DOHH2 (cell line): ENCODE measurements around the gene WDR48.

Experiments used
- H3F3A ChIP-seq: fragments of 200-600 bp; sonication (generic), shearing (Covaris generic); 2 replicates; pipeline ENCODE4 v1.6.0; 2016; ENCODE audit warnings: antibody characterized with exemption, mild to moderate bottlenecking; ENCODE audit not compliant: control insufficient read depth, insufficient read depth
- H3K27ac ChIP-seq: fragments of 200-600 bp; sonication (generic); 2 replicates; pipeline ENCODE4 v1.5.1; 2014; ENCODE audit warnings: low read depth, mild to moderate bottlenecking, low read length, moderate library complexity
- H3K27me3 ChIP-seq: fragments of 200-600 bp; sonication (generic); 2 replicates; pipeline ENCODE4 v1.6.1; 2014; ENCODE audit warnings: mild to moderate bottlenecking, low read length, mixed read lengths; ENCODE audit not compliant: control insufficient read depth
- H3K36me3 ChIP-seq: fragments of 200-600 bp; sonication (generic); 2 replicates; pipeline ENCODE4 v1.6.1; 2014; ENCODE audit warnings: mild to moderate bottlenecking, low read length, moderate library complexity, mixed read lengths; ENCODE audit not compliant: control insufficient read depth
- H3K4me1 ChIP-seq: fragments of 200-600 bp; sonication (generic); 2 replicates; pipeline ENCODE4 v1.6.1; 2014; ENCODE audit warnings: mild to moderate bottlenecking, low read length, mixed read lengths; ENCODE audit not compliant: control insufficient read depth
- H3K4me2 ChIP-seq: fragments of 200-600 bp; sonication (generic); 2 replicates; pipeline ENCODE4 v1.6.0; 2014; ENCODE audit warnings: mild to moderate bottlenecking, low read length, moderate library complexity
- H3K4me3 ChIP-seq: fragments of 200-600 bp; sonication (generic); 2 replicates; pipeline ENCODE4 v1.5.1; 2014; ENCODE audit warnings: mild to moderate bottlenecking, low read length, mixed read lengths
- H3K79me2 ChIP-seq: fragments of 200-600 bp; sonication (generic); 2 replicates; pipeline ENCODE4 v1.6.1; 2014; ENCODE audit warnings: mild to moderate bottlenecking, low read length, mixed read lengths; ENCODE audit not compliant: control insufficient read depth
- H3K9me2 ChIP-seq: fragments of 200-600 bp; sonication (generic); replicated peaks from 2 replicates; pipeline ENCODE4 v1.6.1; 2014; ENCODE audit warnings: mild to moderate bottlenecking, low read length, mixed read lengths; ENCODE audit not compliant: control insufficient read depth
- H3K9me3 ChIP-seq: fragments of 200-600 bp; sonication (generic); 2 replicates; pipeline ENCODE4 v1.6.1; 2014; ENCODE audit warnings: antibody characterized with exemption, low read length, mixed read lengths; ENCODE audit not compliant: control insufficient read depth, insufficient read depth
- H4K20me1 ChIP-seq: fragments of 200-600 bp; sonication (generic); 2 replicates; pipeline ENCODE4 v1.6.0; 2014; ENCODE audit warnings: low read depth, mild to moderate bottlenecking, antibody characterized with exemption, low read length, moderate library complexity; ENCODE audit not compliant: control insufficient read depth, insufficient read depth
- EZH2phosphoT487 ChIP-seq: fragments of 200-600 bp; sonication (generic); IDR thresholded peaks from 2 replicates; pipeline ENCODE4 v1.6.1; 2017; ENCODE audit warnings: borderline replicate concordance, mild to moderate bottlenecking, antibody characterized with exemption, low read length, moderate library complexity, mixed read lengths
- TF ChIP-seq, protein P1 (sequence below): fragments of 200-600 bp; sonication (generic); IDR thresholded peaks from one replicate; pipeline ENCODE4 v1.5.1; 2014; ENCODE audit warnings: antibody characterized with exemption, mild to moderate bottlenecking, low read depth, low read length; ENCODE audit not compliant: poor library complexity, severe bottlenecking

Gene WDR48

DNA sequence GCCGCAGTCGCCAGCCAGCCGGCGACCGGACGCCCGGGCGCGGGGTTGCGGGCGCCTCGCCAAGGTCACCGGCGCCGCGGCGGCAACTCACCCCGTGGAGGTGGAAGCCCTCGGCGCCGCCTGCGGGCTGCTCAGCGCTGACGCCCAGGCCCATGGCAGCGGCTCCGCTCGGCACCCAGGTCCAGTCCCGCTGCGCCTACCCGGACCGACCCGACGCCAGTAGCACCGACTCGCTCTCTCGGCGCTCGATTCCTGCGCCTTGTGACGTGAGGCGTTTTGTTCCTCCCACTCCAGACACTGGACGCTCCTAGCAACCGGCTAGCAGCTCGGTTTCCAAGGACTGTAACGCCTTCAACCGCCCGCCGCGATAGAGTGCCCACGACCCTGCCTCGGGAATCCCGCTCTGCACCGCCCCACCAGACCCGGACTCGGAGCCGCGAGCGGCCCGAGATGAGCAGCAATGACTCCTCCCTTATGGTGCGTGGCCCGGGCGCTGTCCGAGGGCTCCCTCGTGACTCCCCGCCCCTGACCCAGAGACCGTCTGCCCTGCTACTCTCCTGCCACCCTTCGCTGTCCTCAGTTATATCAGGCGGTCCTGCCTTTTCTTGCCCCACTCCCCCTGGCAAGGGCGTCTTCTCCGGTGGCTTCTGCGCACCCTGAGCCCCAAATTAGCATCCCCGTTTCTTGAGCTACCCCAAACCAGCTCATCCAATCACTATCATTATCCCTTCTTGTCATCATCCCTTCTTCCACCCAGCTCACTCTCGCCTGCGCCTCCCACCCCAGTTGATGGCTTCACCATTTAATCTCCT lies 55.8 kb downstream of the WDR48 start, which contains the start of the genes GORASP1 and TTC21A:
Gene GORASP1 (minus strand): TSS at position 240 of the 812 bp plus-strand sequence. CDS start 86 bp downstream, at position 154.
Gene TTC21A (plus strand): TSS at position 293 of the 812 bp plus-strand sequence. CDS start 158 bp downstream, at position 451.
- peaks cover 33% of the 10 kb centered on the region for H3K79me2 ChIP-seq
- TF ChIP-seq, protein P1, sequence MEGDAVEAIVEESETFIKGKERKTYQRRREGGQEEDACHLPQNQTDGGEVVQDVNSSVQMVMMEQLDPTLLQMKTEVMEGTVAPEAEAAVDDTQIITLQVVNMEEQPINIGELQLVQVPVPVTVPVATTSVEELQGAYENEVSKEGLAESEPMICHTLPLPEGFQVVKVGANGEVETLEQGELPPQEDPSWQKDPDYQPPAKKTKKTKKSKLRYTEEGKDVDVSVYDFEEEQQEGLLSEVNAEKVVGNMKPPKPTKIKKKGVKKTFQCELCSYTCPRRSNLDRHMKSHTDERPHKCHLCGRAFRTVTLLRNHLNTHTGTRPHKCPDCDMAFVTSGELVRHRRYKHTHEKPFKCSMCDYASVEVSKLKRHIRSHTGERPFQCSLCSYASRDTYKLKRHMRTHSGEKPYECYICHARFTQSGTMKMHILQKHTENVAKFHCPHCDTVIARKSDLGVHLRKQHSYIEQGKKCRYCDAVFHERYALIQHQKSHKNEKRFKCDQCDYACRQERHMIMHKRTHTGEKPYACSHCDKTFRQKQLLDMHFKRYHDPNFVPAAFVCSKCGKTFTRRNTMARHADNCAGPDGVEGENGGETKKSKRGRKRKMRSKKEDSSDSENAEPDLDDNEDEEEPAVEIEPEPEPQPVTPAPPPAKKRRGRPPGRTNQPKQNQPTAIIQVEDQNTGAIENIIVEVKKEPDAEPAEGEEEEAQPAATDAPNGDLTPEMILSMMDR, result no peak
- no peak for TF ChIP-seq EZH2phosphoT487
- no peaks in the 10 kb centered on the region for H3K36me3 ChIP-seq
- H3K4me3 ChIP-seq, result peak within 1 kb of the TSS; percentile 95
- H3K4me2 ChIP-seq, result peak within 1 kb of the TSS; percentile 73
- H3F3A ChIP-seq, result peaks cover 17% of the 10 kb centered on the region
- peaks cover 51% of the 10 kb centered on the region for H3K4me1 ChIP-seq
- H4K20me1 ChIP-seq, result no peaks in the 10 kb centered on the region
- no peaks in the 10 kb centered on the region for H3K9me3 ChIP-seq
- no peaks in the 10 kb centered on the region for H3K27me3 ChIP-seq
- H3K9me2 ChIP-seq, result no peaks in the 10 kb centered on the region
- peak within 1 kb of the TSS; percentile 58 for H3K27ac ChIP-seq

DNA sequence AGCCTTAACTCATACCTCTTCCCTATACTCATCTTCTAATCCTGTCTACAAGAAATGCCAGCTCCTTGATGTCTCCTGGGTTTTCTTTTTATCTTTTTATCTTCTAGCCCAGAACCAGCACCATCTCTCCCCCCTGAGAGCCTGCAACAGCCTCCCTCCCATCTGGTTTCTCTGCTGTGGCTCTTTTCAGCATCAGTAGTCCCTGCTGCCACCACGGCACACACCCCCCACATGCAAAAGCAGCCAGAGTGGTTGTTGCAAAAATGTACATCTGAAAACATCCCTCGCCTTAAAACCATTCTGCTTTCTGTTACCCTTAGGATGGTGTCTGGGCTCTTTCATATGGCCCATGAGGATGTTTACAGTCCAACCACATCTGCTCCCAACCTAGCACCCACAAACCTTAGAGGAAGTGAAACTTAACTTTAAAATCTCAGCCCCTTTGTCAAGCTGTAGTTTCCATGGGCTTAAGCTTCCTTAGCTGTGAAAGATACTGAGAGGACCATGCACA lies 56.4 kb downstream of the WDR48 start:
- H4K20me1 ChIP-seq, result no peaks in the 10 kb centered on the region

DNA sequence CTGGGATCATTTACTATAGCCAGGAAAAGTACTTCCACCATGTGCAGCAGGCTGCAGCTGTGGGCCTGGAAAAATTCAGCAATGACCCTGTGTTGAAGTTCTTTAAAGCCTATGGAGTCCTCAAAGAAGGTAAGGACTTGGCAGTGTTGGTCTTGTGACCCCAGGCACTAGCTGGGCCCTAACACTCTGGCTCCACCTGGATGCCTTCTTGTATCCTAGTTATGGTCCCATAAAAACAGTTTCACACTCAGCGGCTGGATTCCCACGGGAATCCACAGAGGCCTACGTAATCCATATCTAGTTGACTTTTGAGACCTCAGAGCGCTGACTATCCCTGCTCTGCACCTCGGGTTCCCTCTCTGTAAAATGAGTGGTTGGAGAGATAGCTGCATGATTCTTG lies 57.3 kb downstream of the WDR48 start:
- TF ChIP-seq, protein P1, result no peak
- no peak for TF ChIP-seq EZH2phosphoT487
- peak overlapping the region; percentile 73; the same call in 1 of the 2 replicates for H3K4me2 ChIP-seq

More for the DNA sequence above, 56.4 kb downstream of the WDR48 start:
- TF ChIP-seq, protein P1, result no peak
- TF ChIP-seq EZH2phosphoT487, result no peak
- Histone ChIP-seq H3K4me3 (peak overlapping the region; percentile 95), H3K27me3 (no peaks in the 10 kb centered on the region), H3K9me3 (no peaks in the 10 kb centered on the region), H3F3A (peaks cover 17% of the 10 kb centered on the region), H3K79me2 (peaks cover 33% of the 10 kb centered on the region), H3K4me1 (peaks cover 48% of the 10 kb centered on the region), H3K9me2 (no peaks in the 10 kb centered on the region), H3K4me2 (peak overlapping the region; percentile 73), H3K27ac (peak overlapping the region; percentile 58), H3K36me3 (no peaks in the 10 kb centered on the region)

More for the DNA sequence above, 57.3 kb downstream of the WDR48 start:
- H3K79me2 ChIP-seq, result peaks cover 33% of the 10 kb centered on the region
- H4K20me1 ChIP-seq, result no peaks in the 10 kb centered on the region
- H3K4me3 ChIP-seq, result no peak overlapping the region
- H3K27me3 ChIP-seq, result no peaks in the 10 kb centered on the region
- peaks cover 46% of the 10 kb centered on the region for H3K4me1 ChIP-seq
- H3K9me2 ChIP-seq, result no peaks in the 10 kb centered on the region
- H3K27ac ChIP-seq, result peak overlapping the region; percentile 58
- no peaks in the 10 kb centered on the region for H3K9me3 ChIP-seq
- H3K36me3 ChIP-seq, result no peaks in the 10 kb centered on the region
- peaks cover 17% of the 10 kb centered on the region for H3F3A ChIP-seq
